ENCODE results near the gene TPD52L1.

The TPD52L1 gene

DNA sequence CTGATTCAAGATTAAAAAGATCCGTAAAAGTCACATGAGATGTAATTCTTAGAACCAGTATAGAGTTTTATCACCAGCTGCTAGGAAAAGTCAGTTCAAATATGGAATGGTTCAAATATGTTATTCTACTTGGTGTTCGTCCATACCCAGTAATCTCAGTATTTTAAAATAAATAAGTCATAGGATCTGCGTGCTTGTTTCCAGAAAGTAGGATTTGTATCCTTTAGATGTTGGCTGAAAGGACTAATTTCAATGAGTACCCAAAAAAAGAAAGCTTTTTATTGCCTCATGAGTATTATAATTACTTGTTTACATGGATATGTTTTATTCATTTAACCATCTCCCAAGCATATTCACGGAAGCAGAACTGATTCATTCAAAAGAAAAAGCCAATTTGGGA is 12.2 kb downstream of the TPD52L1 start:
- Histone ChIP-seq H3K4me3 (ENCODE audit: low read length) (no peak overlapping the region), H3K36me3 (ENCODE audit: control insufficient read depth, insufficient read depth, low read length) (no peaks in the 10 kb centered on the region), H3K9me3 (ENCODE audit: control insufficient read depth, low read length) (no peaks in the 10 kb centered on the region), H3K9ac (ENCODE audit: low read length) (no peak overlapping the region), H3K4me1 (ENCODE audit: control insufficient read depth, insufficient read depth, low read length) (no peaks in the 10 kb centered on the region), H3K27me3 (ENCODE audit: control insufficient read depth, insufficient read depth, low read length) (no peaks in the 10 kb centered on the region)

DNA sequence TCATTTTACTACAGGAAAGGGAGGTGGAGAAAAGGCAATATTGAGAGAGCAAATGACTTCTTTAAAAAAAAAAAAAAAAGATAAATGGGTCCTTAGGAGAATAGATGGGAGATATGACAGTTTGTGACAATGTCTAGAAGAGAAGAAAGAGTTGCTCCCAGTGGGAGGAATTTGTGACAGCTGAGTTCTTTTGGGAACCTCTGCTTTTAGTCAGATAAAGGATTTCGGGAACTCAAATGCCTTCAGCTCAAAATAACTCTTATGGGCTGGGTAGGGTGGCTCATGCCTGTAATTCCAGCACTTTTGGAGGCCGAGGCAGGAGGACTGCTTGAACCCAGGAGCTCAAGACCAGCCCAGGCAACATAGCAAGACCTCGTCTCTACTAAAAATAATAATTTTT is 13.1 kb downstream of the TPD52L1 start:
- no peaks in the 10 kb centered on the region for H3K27me3 ChIP-seq (ENCODE audit: control insufficient read depth, insufficient read depth, low read length)
- H3K4me3 ChIP-seq (ENCODE audit: low read length), result no peak overlapping the region
- H3K36me3 ChIP-seq (ENCODE audit: control insufficient read depth, insufficient read depth, low read length), result no peaks in the 10 kb centered on the region
- H3K4me1 ChIP-seq (ENCODE audit: control insufficient read depth, insufficient read depth, low read length), result no peaks in the 10 kb centered on the region
- no peak overlapping the region for H3K9ac ChIP-seq (ENCODE audit: low read length)
- no peaks in the 10 kb centered on the region for H3K9me3 ChIP-seq (ENCODE audit: control insufficient read depth, low read length)

DNA sequence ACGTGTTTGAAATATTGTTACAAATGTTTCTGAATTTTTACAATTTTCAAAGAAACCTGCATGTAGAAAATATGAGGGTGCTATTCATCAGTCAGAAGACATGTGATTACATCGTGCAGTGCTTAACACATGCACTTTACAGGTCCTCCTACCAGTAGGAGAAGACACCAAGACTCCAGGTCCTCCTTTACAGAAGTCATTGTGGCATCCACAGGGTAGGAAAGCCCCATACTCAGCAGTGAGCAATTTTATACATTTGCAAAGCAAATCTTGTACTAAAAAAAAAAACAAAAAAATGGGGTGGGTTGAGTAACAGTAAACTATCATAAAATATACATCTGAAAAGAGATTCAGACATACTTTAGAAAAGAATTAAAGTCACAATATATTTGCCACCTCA is 14.0 kb downstream of the TPD52L1 start:
- Histone ChIP-seq H3K9me3 (ENCODE audit: control insufficient read depth, low read length) (no peaks in the 10 kb centered on the region), H3K9ac (ENCODE audit: low read length) (no peak overlapping the region), H3K27me3 (ENCODE audit: control insufficient read depth, insufficient read depth, low read length) (no peaks in the 10 kb centered on the region), H3K36me3 (ENCODE audit: control insufficient read depth, insufficient read depth, low read length) (no peaks in the 10 kb centered on the region), H3K4me3 (ENCODE audit: low read length) (no peak overlapping the region), H3K4me1 (ENCODE audit: control insufficient read depth, insufficient read depth, low read length) (no peaks in the 10 kb centered on the region)

DNA sequence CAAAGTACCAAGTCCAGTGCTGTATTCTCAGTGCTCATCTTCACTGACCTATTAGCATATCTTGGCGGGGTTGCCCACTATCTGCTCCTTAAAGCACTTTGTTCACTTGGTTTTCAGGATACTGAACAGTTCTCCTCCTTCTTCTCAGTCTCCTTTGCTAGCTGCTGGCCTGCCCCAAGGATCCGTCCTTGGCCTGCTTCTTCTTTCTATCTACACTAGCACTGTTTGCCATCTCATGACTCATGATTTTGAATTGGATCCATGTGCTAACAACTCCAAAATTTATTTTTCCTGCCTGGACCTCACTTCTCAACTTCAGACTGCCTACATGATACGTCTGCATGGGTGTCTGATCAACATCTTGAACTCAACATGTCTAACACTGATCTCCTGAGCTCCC is 15.5 kb downstream of the TPD52L1 start:
- H3K27me3 ChIP-seq (ENCODE audit: control insufficient read depth, insufficient read depth, low read length), result no peaks in the 10 kb centered on the region
- no peak overlapping the region for H3K4me3 ChIP-seq (ENCODE audit: low read length)
- H3K9ac ChIP-seq (ENCODE audit: low read length), result no peak overlapping the region
- H3K36me3 ChIP-seq (ENCODE audit: control insufficient read depth, insufficient read depth, low read length), result no peaks in the 10 kb centered on the region
- no peaks in the 10 kb centered on the region for H3K9me3 ChIP-seq (ENCODE audit: control insufficient read depth, low read length)
- H3K4me1 ChIP-seq (ENCODE audit: control insufficient read depth, insufficient read depth, low read length), result no peaks in the 10 kb centered on the region

DNA sequence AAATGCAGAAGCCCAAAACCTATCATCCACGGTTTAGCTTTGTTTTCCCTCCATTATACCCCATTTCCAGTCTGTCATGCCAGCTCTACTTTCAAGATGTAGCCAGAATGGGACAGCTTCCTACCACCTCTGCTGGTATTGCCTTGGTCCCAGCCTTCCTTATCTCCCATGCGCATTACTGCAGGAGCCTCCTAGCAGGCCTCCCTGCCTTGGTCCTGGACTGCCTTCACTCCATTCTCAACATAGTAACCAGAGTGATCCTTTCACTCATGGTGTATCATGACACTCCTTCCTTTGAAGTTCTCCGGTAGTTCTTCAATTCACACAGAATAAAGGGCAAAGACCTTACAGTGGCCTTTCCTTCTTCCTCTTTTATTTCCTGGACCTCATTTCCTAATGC is 15.9 kb downstream of the TPD52L1 start:
- Histone ChIP-seq H3K4me1 (ENCODE audit: control insufficient read depth, insufficient read depth, low read length) (no peaks in the 10 kb centered on the region), H3K36me3 (ENCODE audit: control insufficient read depth, insufficient read depth, low read length) (no peaks in the 10 kb centered on the region), H3K4me3 (ENCODE audit: low read length) (no peak overlapping the region), H3K9ac (ENCODE audit: low read length) (no peak overlapping the region), H3K9me3 (ENCODE audit: control insufficient read depth, low read length) (no peaks in the 10 kb centered on the region), H3K27me3 (ENCODE audit: control insufficient read depth, insufficient read depth, low read length) (no peaks in the 10 kb centered on the region)

DNA sequence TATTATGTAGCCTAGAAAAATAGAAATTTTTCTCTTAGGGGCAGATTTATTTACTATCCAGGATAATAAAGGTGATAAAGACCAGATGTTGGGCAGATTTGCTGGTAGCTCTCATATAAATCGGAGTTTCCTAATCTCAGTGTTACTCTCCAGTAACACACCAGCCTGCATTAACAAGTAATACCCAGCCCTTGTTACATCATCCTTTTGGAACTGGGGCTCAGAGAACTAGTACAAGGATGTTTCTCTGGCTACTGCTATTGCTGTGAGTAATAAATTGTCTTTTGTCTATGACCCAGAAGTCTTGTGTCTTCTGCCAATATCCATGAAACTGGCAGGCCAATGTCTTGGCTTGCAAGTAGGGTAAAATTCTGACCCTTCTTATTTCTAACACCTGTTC is 16.8 kb downstream of the TPD52L1 start:
- H3K9me3 ChIP-seq (ENCODE audit: control insufficient read depth, low read length), result no peaks in the 10 kb centered on the region
- H3K9ac ChIP-seq (ENCODE audit: low read length), result no peak overlapping the region
- H3K4me3 ChIP-seq (ENCODE audit: low read length), result no peak overlapping the region
- no peaks in the 10 kb centered on the region for H3K36me3 ChIP-seq (ENCODE audit: control insufficient read depth, insufficient read depth, low read length)
- H3K27me3 ChIP-seq (ENCODE audit: control insufficient read depth, insufficient read depth, low read length), result no peaks in the 10 kb centered on the region
- H3K4me1 ChIP-seq (ENCODE audit: control insufficient read depth, insufficient read depth, low read length), result no peaks in the 10 kb centered on the region

DNA sequence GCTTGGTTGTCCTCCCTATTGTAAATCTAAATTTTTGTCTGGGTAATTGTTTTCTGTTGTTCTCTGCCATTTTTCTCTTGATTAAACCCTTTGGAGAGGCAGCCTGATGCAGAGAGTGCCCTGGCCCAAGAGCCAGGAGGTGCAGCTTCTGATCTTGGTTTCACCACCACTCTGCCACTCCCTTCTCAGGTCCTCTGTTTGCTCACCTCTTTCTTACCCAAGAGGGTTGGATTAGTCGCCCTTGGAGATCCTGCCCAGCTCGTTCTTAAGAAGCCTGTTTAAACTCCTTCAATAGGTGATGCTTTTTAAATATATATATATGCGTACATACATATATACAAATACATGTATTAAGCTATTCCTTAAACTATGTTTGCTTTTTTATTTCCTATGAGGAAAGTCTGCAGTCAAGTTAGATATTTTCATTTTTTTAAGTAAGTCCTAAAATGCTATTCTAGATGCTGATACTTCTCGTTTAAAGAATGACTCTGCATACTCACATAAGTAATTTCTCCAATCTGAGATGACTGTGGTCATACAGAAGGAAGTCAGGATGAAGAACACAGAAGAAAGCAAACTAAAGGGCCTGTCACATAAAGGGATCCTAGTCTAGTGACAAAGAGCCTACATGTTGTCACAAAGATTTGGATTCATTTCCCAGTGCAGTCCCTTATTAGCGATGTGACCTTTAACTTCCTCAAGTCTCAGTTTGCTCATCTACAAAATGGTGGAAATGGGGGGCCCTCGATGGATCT is 19.9 kb downstream of the TPD52L1 start:
- H3K27me3 ChIP-seq (ENCODE audit: control insufficient read depth, insufficient read depth, low read length), result no peaks in the 10 kb centered on the region
- no peaks in the 10 kb centered on the region for H3K9me3 ChIP-seq (ENCODE audit: control insufficient read depth, low read length)
- H3K9ac ChIP-seq (ENCODE audit: low read length), result no peak overlapping the region
- no peaks in the 10 kb centered on the region for H3K4me1 ChIP-seq (ENCODE audit: control insufficient read depth, insufficient read depth, low read length)
- no peaks in the 10 kb centered on the region for H3K36me3 ChIP-seq (ENCODE audit: control insufficient read depth, insufficient read depth, low read length)
- H3K4me3 ChIP-seq (ENCODE audit: low read length), result no peak overlapping the region

DNA sequence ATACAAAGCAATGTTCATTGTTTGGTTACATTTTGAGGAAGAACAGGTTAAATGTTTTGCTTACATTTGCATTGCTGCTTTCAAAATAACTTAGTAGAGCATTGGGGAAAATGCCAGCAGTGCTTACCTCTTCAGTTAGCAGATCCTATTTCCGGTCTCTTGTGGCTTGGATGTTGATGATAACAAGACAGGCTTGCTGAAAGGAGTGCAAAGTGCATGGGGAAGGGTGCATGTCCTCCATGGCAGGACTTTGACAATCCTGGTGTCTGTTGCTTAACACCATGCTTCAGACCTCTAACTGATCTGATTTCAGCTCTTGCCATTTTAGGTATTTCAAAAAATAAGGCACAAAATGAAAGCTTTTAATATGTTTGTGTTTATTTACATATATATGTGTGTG is 21.1 kb downstream of the TPD52L1 start:
- Histone ChIP-seq H3K9ac (ENCODE audit: low read length) (no peak overlapping the region), H3K4me1 (ENCODE audit: control insufficient read depth, insufficient read depth, low read length) (no peaks in the 10 kb centered on the region), H3K27me3 (ENCODE audit: control insufficient read depth, insufficient read depth, low read length) (no peaks in the 10 kb centered on the region), H3K9me3 (ENCODE audit: control insufficient read depth, low read length) (no peaks in the 10 kb centered on the region), H3K4me3 (ENCODE audit: low read length) (no peak overlapping the region), H3K36me3 (ENCODE audit: control insufficient read depth, insufficient read depth, low read length) (no peaks in the 10 kb centered on the region)

DNA sequence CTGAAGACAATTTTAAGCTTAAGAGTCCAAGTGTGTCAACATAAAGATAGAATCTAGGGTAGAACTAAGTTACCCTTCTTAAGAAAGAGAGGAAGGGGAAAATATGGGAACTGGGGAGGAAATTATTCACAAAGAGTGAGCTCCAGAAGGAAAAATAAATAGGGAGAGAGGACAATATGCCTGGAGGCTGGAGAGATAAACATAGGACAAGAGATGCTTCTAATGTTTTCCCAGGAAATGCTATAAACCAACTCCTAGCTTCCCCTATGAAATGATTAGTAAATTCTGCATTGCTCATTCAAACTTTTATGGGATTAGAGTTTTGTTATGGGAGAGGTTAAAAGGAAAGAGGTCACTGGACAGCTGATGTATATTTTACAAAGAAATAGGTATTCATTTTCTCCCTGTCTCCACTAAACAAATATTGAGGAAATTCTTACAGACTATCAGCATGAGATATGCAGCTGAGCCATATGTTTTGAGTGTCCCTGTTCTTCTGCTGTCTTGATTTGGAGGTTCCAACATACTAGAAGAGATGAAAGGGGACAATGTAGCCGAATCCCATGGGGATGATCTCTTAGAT is 22.0 kb downstream of the TPD52L1 start:
- H3K4me3 ChIP-seq (ENCODE audit: low read length), result no peak overlapping the region
- H3K4me1 ChIP-seq (ENCODE audit: control insufficient read depth, insufficient read depth, low read length), result no peaks in the 10 kb centered on the region
- no peaks in the 10 kb centered on the region for H3K36me3 ChIP-seq (ENCODE audit: control insufficient read depth, insufficient read depth, low read length)
- no peaks in the 10 kb centered on the region for H3K9me3 ChIP-seq (ENCODE audit: control insufficient read depth, low read length)
- H3K27me3 ChIP-seq (ENCODE audit: control insufficient read depth, insufficient read depth, low read length), result no peaks in the 10 kb centered on the region
- H3K9ac ChIP-seq (ENCODE audit: low read length), result no peak overlapping the region

DNA sequence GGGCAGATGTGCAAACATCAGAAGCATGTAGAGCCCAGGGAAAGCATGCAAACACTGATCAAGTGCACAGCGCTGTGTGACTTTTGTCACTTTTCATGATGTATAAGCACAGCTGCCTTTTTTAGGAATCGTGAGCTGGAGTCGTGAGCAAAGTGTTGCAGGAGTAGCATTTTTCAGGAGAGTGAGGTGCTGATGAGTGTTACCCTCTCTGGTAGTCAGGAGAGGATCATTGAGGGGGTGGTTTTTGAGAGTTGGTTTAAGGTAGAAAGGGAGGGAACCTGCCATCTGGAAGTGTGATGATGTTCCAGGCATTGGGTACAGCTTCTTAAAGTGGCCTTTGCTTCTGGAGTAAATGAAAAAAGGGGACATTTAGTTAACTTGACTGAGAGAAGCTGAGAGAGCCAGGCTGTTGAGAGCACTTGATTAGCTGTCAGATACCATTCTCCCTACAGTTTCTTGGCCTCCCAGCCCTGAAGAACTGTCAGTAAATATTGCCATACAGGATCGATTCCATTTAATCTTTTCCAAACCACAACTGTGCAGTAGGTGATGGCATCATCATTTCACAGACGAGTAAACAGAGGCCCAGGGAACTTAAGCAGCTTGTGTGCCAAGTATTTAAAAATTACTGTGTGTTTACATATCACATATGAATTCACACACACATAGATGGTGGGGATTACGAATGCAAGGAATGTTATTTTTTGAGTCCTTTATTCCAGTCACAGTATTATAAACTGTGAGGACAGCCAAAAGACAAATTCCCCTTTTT is 28.9 kb downstream of the TPD52L1 start:
- Histone ChIP-seq H3K27me3 (ENCODE audit: control insufficient read depth, insufficient read depth, low read length) (no peaks in the 10 kb centered on the region), H3K4me3 (ENCODE audit: low read length) (no peak overlapping the region), H3K9ac (ENCODE audit: low read length) (no peak overlapping the region), H3K4me1 (ENCODE audit: control insufficient read depth, insufficient read depth, low read length) (no peaks in the 10 kb centered on the region), H3K36me3 (ENCODE audit: control insufficient read depth, insufficient read depth, low read length) (no peaks in the 10 kb centered on the region), H3K9me3 (ENCODE audit: control insufficient read depth, low read length) (no peaks in the 10 kb centered on the region)

DNA sequence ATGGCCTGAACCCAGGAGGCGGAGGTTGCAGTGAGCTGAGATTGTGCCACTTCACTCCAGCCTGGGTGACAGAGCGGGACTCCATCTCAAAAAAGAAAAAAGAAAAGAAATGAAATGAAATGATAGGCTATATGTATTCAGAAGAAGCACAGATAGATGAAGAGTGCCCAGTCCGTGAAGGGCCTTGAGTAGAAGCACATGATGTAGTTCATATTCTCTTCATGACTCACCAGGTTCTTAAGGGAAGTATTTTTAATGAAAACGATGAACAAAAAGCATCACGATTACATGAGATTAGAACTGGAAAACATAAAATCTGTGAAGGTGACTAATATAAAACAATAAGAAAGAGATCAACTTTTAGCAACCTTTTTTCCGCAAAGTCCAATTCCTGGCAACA is 29.8 kb downstream of the TPD52L1 start:
- H3K36me3 ChIP-seq (ENCODE audit: control insufficient read depth, insufficient read depth, low read length), result no peaks in the 10 kb centered on the region
- H3K27me3 ChIP-seq (ENCODE audit: control insufficient read depth, insufficient read depth, low read length), result no peaks in the 10 kb centered on the region
- no peaks in the 10 kb centered on the region for H3K9me3 ChIP-seq (ENCODE audit: control insufficient read depth, low read length)
- H3K4me1 ChIP-seq (ENCODE audit: control insufficient read depth, insufficient read depth, low read length), result no peaks in the 10 kb centered on the region
- H3K4me3 ChIP-seq (ENCODE audit: low read length), result no peak overlapping the region
- no peak overlapping the region for H3K9ac ChIP-seq (ENCODE audit: low read length)

DNA sequence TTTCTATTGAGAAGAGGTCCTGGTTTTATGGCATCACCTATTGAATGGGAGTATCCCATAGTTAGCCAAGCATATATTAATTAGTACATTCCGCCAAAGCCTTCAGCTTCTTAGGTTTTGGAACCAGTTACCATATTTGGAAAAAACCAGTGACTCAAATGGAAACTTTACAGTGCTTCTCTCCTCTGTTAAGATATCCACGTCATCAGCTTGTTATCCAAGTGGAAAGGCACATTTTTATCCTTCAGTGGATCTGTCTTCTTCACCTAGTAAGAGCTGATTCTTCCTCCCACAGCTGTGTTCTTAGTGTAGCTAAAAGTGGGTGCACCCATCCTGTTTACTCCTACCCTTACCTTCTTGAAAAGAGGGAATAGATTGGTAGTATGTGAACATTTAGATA is 34.5 kb downstream of the TPD52L1 start:
- no peaks in the 10 kb centered on the region for H3K9me3 ChIP-seq (ENCODE audit: control insufficient read depth, low read length)
- no peak overlapping the region for H3K4me3 ChIP-seq (ENCODE audit: low read length)
- peaks cover 1% of the 10 kb centered on the region for H3K4me1 ChIP-seq (ENCODE audit: control insufficient read depth, insufficient read depth, low read length)
- no peaks in the 10 kb centered on the region for H3K27me3 ChIP-seq (ENCODE audit: control insufficient read depth, insufficient read depth, low read length)
- no peak overlapping the region for H3K9ac ChIP-seq (ENCODE audit: low read length)
- no peaks in the 10 kb centered on the region for H3K36me3 ChIP-seq (ENCODE audit: control insufficient read depth, insufficient read depth, low read length)
